Aorta (tissue), 5 donors: ENCODE data around the gene DDX31. TPM values are rescaled to one million over a fixed set of nuclear protein-coding genes. Genes with fewer than 3 reads are reported as not detected.
A peak's percentile ranks its signal among the peaks of the same experiment; 100 is the strongest.

Experiments
- ATAC-seq: fragments of 200-7000 bp; cut with Tn5 transposase; one replicate; pipeline ENCODE4 v1.9.1; 2022; ENCODE audit warnings: moderate library complexity; ENCODE audit not compliant: low FRiP score
- DNase-seq, 2 donors: peaks; one replicate each; pipeline ENCODE4 v3.0.0-alpha.2; 2020
- H3K27ac ChIP-seq, 2 donors: one replicate each; pipeline ENCODE4 v1.5.1; 2013; ENCODE audit warnings: low read length in 2 of 2, mild to moderate bottlenecking in 2 of 2, moderate library complexity in 2 of 2, control low read depth in 1 of 2, inconsistent platforms in 1 of 2, low read depth in 1 of 2
- H3K27me3 ChIP-seq, 2 donors: one replicate each; pipeline ENCODE4 v1.6.1; 2013; ENCODE audit warnings: control low read depth in 1 of 2, low read length in 1 of 2, mild to moderate bottlenecking in 1 of 2, moderate library complexity in 1 of 2; ENCODE audit not compliant: insufficient read depth in 2 of 2, control insufficient read depth in 1 of 2
- H3K36me3 ChIP-seq, 2 donors: one replicate each; pipeline ENCODE4 v1.6.1; 2013; ENCODE audit warnings: control low read depth in 1 of 2, low read length in 1 of 2, mild to moderate bottlenecking in 1 of 2; ENCODE audit not compliant: insufficient read depth in 2 of 2, control insufficient read depth in 1 of 2
- H3K4me1 ChIP-seq, 2 donors: one replicate each; pipeline ENCODE4 v1.6.1; 2013; ENCODE audit warnings: low read length in 2 of 2, control low read depth in 1 of 2, mild to moderate bottlenecking in 1 of 2, moderate library complexity in 1 of 2; ENCODE audit not compliant: insufficient read depth in 2 of 2, control insufficient read depth in 1 of 2
- H3K4me3 ChIP-seq, 2 donors: one replicate each; pipeline ENCODE4 v1.5.1; 2013; ENCODE audit warnings: low read length in 2 of 2, control low read depth in 1 of 2, mild to moderate bottlenecking in 1 of 2
- H3K9me3 ChIP-seq: one replicate; pipeline ENCODE4 v1.6.1; 2013; ENCODE audit warnings: mild to moderate bottlenecking, low read length; ENCODE audit not compliant: control insufficient read depth
- WGBS, 2 donors: extraction: QIAGEN DNeasy Blood & Tissue Kit; methylation state at CpG; one replicate each; pipeline ENCODE4 v1.1.7; 2013; 5-methylcytosine and 5-hydroxymethylcytosine counted together
- intact Hi-C, 2 donors: fragments of 100-400 bp; cut with DNase I; formaldehyde crosslinking; loops; one replicate each; pipeline versions ENCODE4 v1.14.2 to v1.15.0; 2022
- polyA plus RNA-seq, 2 donors: library from polyadenylated mRNA; stranded (reverse); fragments of 200-250 nt; gene quantifications; one replicate each; pipeline ENCODE4 v1.2.3, GENCODE V29; 2013
- total RNA-seq, 2 donors: library from RNA; stranded (reverse); fragmentation: NEBNext Ultra II Directional; extraction: Animal tissue kit (Norgen Biotek cat#: 25700); gene quantifications; one replicate each; pipeline ENCODE4 v1.2.1, GENCODE V29; 2021
- donor health status: healthy with polysubstance abuse.
- donor health status: Bipolar disorder and iron deficiency.
- donor health status: DM: no; HTN: no; CAD: no.
- donor health status: DM: no; HTN: no; CAD: no.
- donor health status: DM: yes; HTN: yes; CAD: no.

Gene DDX31
- total and polyA plus RNA-seq, 4 donors: 2.8 to 14.1 (median 10.5) TPM

GRCh38 chr9:132670457-132671391, 941 bp upstream of the DDX31 start, which contains the start of gene GTF3C4:
TSS of gene GTF3C4 (plus strand) at chr9:132670464. CDS start at chr9:132670599, 135 bp downstream.
- ATAC-seq: peak; percentile 68
- Histone ChIP-seq H3K4me1 (peaks cover 0 to 9% of the 10 kb centered on the region in 2 donors), H3K27ac (peak within 1 kb of the TSS in 1 of 2 donors; percentile 66), H3K9me3 (no peaks in the 10 kb centered on the region), H3K36me3 (no peaks in the 10 kb centered on the region), H3K4me3 (peak within 1 kb of the TSS; percentile 57 to 70), H3K27me3 (no peaks in the 10 kb centered on the region)
- no peak for DNase-seq
- intact Hi-C loops: loop anchor here in 1 of 2 donors (1.0 kb wide), 1 partner anchor 208 kb away; the partner anchor contains the start of genes AK8 and SPACA9
- WGBS, 2 donors: 0 to 1% methylated on average over 69 to 82 of the region's 82 CpGs

- H3K36me3 ChIP-seq: no peaks in the 10 kb centered on the region
- DNase-seq (peak in 1 of 2 donors; percentile 69), ATAC-seq (no peak)
- H3K4me1 ChIP-seq: peaks cover 0 to 9% of the 10 kb centered on the region in 2 donors
- no peaks in the 10 kb centered on the region for H3K27me3 ChIP-seq
- peak overlapping the region in 1 of 2 donors; percentile 9 for H3K27ac ChIP-seq
- 1% methylated on average over 13 of the region's 13 CpGs for WGBS, 2 donors
- peak overlapping the region; percentile 35 to 70 for H3K4me3 ChIP-seq
- intact Hi-C loops: loop anchor here (2.0 to 10.0 kb wide), 2 partner anchors 99 to 215 kb away; no protein-coding TSS in a partner anchor
- no peaks in the 10 kb centered on the region for H3K9me3 ChIP-seq
Observed at GRCh38 chr9:132669319-132669697, 475 bp downstream of the DDX31 start.

- intact Hi-C loops: loop anchor here in 1 of 2 donors (10.0 kb wide), 1 partner anchor 221 kb away; no protein-coding TSS in a partner anchor
- 91 to 94% methylated on average over 2 of the region's 2 CpGs for WGBS, 2 donors
- H3K36me3 ChIP-seq: peaks cover 0 to 5% of the 10 kb centered on the region in 2 donors
- H3K9me3 ChIP-seq: no peaks in the 10 kb centered on the region
- H3K27me3 ChIP-seq: no peaks in the 10 kb centered on the region
- no peaks in the 10 kb centered on the region for H3K4me1 ChIP-seq
- H3K4me3 ChIP-seq: no peak overlapping the region
- no peak for ATAC-seq
- DNase-seq: no peak
- no peak overlapping the region for H3K27ac ChIP-seq
Observed at GRCh38 chr9:132663851-132664250, 5.9 kb downstream of the DDX31 start.

GRCh38 chr9:132663117-132663516, 6.7 kb downstream of the DDX31 start:
- peak; percentile 33 for ATAC-seq
- Histone ChIP-seq H3K27ac (no peak overlapping the region), H3K27me3 (no peaks in the 10 kb centered on the region), H3K9me3 (no peaks in the 10 kb centered on the region), H3K4me1 (no peaks in the 10 kb centered on the region), H3K36me3 (peaks cover 0 to 6% of the 10 kb centered on the region in 2 donors), H3K4me3 (no peak overlapping the region)
- intact Hi-C loops: loop anchor here in 1 of 2 donors (10.0 kb wide), 1 partner anchor 222 kb away; no protein-coding TSS in a partner anchor
- WGBS, 2 donors: 61 to 64% methylated on average over 11 of the region's 11 CpGs
- DNase-seq: no peak

GRCh38 chr9:132662152-132662945, 7.4 kb downstream of the DDX31 start:
- no peaks in the 10 kb centered on the region for H3K27me3 ChIP-seq
- no peaks in the 10 kb centered on the region for H3K4me1 ChIP-seq
- DNase-seq (no peak), ATAC-seq (no peak)
- no peak overlapping the region for H3K27ac ChIP-seq
- H3K36me3 ChIP-seq: peaks cover 0 to 8% of the 10 kb centered on the region in 2 donors
- no peak overlapping the region for H3K4me3 ChIP-seq
- H3K9me3 ChIP-seq: no peaks in the 10 kb centered on the region
- WGBS, 2 donors: 58 to 71% methylated on average over 12 of the region's 12 CpGs
- intact Hi-C loops: loop anchor here in 1 of 2 donors (10.0 kb wide), 1 partner anchor 222 kb away; no protein-coding TSS in a partner anchor

GRCh38 chr9:132656299-132656698, 13.5 kb downstream of the DDX31 start:
- intact Hi-C loops: no loop called here
- peaks cover 2 to 10% of the 10 kb centered on the region in 2 donors for H3K36me3 ChIP-seq
- H3K4me3 ChIP-seq: no peak overlapping the region
- DNase-seq: no peak
- no peak for ATAC-seq
- 80 to 82% methylated on average over 7 of the region's 7 CpGs for WGBS, 2 donors
- H3K27ac ChIP-seq: no peak overlapping the region
- no peaks in the 10 kb centered on the region for H3K27me3 ChIP-seq
- H3K4me1 ChIP-seq: no peaks in the 10 kb centered on the region
- no peaks in the 10 kb centered on the region for H3K9me3 ChIP-seq

- H3K27ac ChIP-seq: no peak overlapping the region
- H3K9me3 ChIP-seq: no peaks in the 10 kb centered on the region
- H3K4me1 ChIP-seq: no peaks in the 10 kb centered on the region
- 79 to 86% methylated on average over 6 of the region's 6 CpGs for WGBS, 2 donors
- H3K4me3 ChIP-seq: no peak overlapping the region
- ATAC-seq (no peak), DNase-seq (no peak)
- intact Hi-C loops: no loop called here
- H3K36me3 ChIP-seq: peaks cover 5 to 26% of the 10 kb centered on the region in 2 donors
- no peaks in the 10 kb centered on the region for H3K27me3 ChIP-seq
Observed at GRCh38 chr9:132651259-132651658, 18.5 kb downstream of the DDX31 start.

- Histone ChIP-seq H3K27ac (no peak overlapping the region), H3K4me1 (no peaks in the 10 kb centered on the region), H3K36me3 (peaks cover 10 to 25% of the 10 kb centered on the region in 2 donors), H3K27me3 (no peaks in the 10 kb centered on the region), H3K4me3 (no peak overlapping the region), H3K9me3 (no peaks in the 10 kb centered on the region)
- WGBS, 2 donors: 53 to 64% methylated on average over 3 of the region's 3 CpGs
- DNase-seq (no peak), ATAC-seq (no peak)
- intact Hi-C loops: no loop called here
Observed at GRCh38 chr9:132648685-132649084, 21.1 kb downstream of the DDX31 start.
